Measurements from ENCODE around the gene SLX1A.
"Not testable (repeated sequence)": the region's sequence is repeated elsewhere in the genome, so short reads cannot be mapped to it uniquely, and the experiment has no call there.

Gene SLX1A

GRCh38 chr16:30193615-30194014 is at the start of gene SLX1A, which contains the start of gene BOLA2B:
TSS of gene SLX1A (plus strand) at chr16:30193875. CDS start at chr16:30194085, 210 bp downstream.
TSS of gene BOLA2B (minus strand) at chr16:30193666. CDS start at chr16:30193595, 71 bp downstream.
- DNase-seq (ENCODE audit: low spot score) = not testable (repeated sequence)

DNA sequence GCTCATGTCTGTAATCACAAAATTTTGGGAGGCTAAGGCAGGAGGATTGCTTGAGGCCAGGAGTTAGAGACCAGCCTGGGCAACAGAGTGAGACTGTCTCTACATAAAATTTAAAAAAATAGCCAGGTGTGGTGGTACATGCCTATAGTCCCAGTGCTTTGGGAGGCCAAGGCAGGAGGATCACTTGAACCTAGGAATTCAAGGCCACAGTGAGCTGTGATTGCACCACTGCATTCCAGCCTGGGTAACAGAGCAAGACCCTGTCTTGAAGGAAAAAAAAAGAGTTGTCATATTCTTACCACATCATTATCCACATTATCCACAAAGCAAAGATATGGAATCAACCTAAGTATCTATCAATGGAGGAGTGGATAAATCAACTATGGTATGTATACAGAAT is 49.7 kb upstream of the SLX1A start:
- no peak for DNase-seq (ENCODE audit: low spot score)

DNA sequence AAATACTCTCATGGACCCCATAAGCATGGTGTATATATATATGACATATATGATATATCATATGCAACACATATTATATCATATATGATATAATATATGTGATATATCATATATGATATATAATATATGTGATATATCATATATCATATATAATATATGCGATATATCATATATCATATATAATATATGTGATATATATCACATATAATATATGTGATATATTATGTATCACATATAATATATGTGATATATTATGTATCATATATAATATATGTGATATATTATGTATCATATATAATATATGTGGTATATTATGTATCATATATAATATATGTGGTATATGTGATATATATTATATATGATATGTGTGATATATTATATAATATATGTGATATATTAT is 48.8 kb upstream of the SLX1A start:
- no peak for DNase-seq (ENCODE audit: low spot score)

- no peak for DNase-seq (ENCODE audit: low spot score)
Measured at GRCh38 chr16:30145657-30146056, 48.0 kb upstream of the SLX1A start.

GRCh38 chr16:30147843-30148510 is 45.7 kb upstream of the SLX1A start:
- DNase-seq (ENCODE audit: low spot score) = no peak

DNA sequence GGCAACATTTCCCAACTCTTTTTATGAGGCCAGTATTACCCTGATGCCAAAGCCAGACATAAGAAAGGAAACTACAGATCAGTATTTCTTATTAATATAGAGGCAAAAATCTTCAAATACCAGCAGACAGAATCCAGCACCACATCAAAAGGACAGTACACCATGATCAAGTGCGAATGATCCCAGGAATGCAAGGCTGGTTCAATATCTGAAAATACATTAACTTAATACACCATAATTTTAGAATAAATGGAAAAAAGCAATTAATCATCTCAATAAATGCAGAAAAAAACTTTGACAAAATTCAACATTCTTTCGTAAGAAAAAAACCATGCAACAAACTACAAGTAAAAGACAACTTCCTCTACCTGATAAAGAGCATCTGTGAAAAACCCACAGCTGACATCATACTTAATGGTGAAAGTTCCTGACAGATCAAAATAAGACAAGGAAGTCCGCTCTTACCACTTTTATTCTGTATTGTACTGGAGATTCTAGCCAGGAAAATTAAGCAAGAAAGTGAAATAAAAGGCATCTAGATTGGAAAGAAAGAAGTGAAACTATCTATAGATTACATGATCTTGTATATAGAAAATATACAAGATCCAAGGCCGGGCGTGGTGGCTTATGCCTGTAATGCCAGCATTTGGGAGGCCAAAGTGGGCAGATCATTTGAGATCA is 44.3 kb upstream of the SLX1A start:
- DNase-seq (ENCODE audit: low spot score) = no peak

DNA sequence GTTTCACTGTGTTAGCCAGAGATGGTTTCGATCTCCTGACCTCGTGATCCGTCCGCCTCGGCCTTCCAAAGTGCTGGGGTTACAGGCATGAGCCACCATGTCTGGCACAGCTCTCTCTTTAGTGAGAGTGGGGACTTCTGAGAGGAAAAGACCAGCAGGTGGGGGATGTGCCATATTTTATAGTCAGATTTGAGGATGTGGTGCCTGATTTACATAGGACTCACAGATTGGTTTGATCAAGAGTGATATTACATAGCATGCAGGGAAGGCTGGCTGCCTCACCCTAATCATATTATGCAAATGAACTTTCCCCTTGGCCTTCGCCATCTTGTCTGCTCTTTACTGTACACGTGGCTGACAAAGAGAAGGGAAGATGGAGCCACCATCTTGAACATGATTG is 42.6 kb upstream of the SLX1A start:
- DNase-seq (ENCODE audit: low spot score) = no peak

- DNase-seq (ENCODE audit: low spot score) = no peak
Measured at GRCh38 chr16:30152517-30152916, 41.2 kb upstream of the SLX1A start.

DNA sequence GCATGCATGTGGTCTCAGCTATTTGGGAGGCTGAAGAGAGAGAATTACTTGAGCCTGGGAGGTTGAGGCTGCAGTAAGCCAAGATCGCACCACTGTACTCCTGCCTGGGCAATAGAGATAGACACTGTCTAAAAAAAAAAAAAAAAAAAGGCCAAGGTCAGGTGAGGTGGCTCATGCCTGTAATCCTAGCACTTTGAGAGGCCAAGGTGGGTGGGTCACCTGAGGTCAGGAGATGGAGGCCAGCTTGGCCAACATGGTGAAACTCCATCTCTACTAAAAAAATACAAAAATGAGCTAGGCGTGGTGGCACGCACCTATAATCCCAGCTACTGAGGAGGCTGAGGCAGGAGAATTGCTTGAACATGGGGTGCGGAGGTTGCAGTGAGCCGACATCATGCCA is 38.5 kb upstream of the SLX1A start:
- no peak for DNase-seq (ENCODE audit: low spot score)

GRCh38 chr16:30157214-30157613 is 36.5 kb upstream of the SLX1A start:
- no peak for DNase-seq (ENCODE audit: low spot score)

- DNase-seq (ENCODE audit: low spot score) = no peak
Measured at GRCh38 chr16:30163538-30163937, 30.1 kb upstream of the SLX1A start.

DNA sequence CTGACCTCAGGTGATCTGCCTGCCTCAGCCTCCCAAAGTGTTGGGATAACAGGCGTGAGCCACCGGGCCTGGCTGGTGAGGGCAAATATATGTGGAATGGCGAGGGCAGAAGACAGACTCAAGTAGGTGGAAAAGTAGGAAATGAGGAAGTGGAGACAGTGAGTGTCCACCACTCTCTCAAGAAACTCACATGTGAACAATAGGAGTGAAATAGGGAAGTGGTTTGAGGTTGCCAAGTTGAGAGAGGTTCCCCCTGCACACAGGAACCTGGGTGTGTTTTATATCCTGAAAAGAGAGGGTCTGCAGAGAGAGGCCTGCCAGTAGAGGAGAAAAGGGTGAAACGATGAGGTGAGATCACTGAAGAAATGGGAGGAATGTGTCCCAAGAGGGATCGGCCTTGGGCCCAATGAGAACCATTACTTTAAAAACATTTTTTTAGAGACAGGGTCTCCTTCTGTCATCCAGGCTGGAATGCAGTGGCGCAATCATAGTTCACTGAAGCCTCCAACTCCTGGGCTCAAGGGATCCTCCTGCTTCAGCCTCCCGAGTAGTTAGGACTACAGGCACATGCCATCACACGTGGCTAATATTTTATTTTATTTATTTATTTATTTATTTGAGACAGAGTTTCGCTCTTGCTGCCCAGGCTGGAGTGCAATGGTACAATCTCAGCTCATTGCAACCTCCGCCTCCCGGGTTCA is 27.3 kb upstream of the SLX1A start:
- no peak for DNase-seq (ENCODE audit: low spot score)

- DNase-seq (ENCODE audit: low spot score) = not testable (repeated sequence)
Measured at GRCh38 chr16:30168746-30169145, 24.9 kb upstream of the SLX1A start.

- not testable (repeated sequence) for DNase-seq (ENCODE audit: low spot score)
Measured at GRCh38 chr16:30169416-30169815, 24.3 kb upstream of the SLX1A start.

DNA sequence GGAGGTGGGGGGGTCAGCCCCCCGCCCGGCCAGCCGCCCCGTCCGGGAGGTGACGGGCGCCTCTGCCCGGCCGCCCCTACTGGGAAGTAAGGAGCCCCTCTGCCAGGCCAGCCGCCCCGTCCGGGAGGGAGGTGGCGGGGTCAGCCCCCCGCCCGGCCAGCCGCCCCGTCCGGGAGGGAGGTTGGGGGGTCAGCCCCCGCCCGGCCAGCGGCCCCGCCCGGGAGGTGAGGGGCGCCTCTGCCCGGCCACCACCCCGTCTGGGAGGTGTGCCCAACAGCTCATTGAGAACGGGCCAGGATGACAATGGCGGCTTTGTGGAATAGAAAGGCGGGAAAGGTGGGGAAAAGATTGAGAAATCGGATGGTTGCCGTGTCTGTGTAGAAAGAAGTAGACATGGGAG is 23.5 kb upstream of the SLX1A start:
- DNase-seq (ENCODE audit: low spot score) = not testable (repeated sequence)

GRCh38 chr16:30173054-30173453 is 20.6 kb upstream of the SLX1A start:
- DNase-seq (ENCODE audit: low spot score) = no peak

DNA sequence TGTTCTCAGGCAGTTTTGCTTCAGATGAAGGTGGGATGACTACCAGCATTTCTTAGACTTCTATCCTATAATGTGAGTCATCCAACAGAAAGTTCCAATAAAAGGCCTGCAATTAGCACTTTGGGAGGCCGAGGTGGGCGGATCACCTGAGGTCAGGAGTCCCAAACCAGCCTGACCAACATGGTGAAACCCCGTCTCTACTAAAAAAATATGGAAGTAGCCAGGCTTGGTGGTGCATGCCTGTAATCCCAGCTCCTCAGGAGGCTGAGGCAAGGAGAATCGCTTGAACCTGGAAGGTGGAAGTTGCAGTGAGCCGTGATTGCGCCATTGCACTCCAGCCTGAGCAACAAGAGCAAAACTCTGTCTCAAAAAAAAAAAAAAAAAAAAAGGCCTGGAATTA is 16.8 kb upstream of the SLX1A start:
- DNase-seq (ENCODE audit: low spot score) = not testable (repeated sequence)

DNA sequence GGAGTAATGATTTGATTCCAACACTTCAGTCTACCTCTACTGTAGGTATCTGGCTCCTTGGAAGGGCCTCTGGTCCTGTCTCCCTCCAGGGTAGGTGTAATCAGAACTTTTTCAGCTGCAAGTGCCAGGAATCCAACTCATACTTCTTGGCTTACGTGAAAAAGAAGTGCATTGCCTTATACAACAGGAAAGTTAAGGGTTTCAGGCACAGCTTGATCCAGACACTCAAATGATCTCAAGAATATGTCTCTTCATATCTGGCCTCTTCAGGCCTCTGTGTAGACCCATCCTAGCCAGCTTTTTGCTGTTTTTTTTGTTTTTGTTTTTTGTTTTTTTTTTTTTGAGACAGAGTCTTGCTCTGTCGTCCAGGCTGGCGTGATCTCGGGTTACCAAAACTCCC is 14.5 kb upstream of the SLX1A start:
- DNase-seq (ENCODE audit: low spot score) = no peak

- DNase-seq (ENCODE audit: low spot score) = no peak
Measured at GRCh38 chr16:30179931-30180330, 13.7 kb upstream of the SLX1A start.

GRCh38 chr16:30180741-30181140 is 12.9 kb upstream of the SLX1A start:
- DNase-seq (ENCODE audit: low spot score) = no peak

DNA sequence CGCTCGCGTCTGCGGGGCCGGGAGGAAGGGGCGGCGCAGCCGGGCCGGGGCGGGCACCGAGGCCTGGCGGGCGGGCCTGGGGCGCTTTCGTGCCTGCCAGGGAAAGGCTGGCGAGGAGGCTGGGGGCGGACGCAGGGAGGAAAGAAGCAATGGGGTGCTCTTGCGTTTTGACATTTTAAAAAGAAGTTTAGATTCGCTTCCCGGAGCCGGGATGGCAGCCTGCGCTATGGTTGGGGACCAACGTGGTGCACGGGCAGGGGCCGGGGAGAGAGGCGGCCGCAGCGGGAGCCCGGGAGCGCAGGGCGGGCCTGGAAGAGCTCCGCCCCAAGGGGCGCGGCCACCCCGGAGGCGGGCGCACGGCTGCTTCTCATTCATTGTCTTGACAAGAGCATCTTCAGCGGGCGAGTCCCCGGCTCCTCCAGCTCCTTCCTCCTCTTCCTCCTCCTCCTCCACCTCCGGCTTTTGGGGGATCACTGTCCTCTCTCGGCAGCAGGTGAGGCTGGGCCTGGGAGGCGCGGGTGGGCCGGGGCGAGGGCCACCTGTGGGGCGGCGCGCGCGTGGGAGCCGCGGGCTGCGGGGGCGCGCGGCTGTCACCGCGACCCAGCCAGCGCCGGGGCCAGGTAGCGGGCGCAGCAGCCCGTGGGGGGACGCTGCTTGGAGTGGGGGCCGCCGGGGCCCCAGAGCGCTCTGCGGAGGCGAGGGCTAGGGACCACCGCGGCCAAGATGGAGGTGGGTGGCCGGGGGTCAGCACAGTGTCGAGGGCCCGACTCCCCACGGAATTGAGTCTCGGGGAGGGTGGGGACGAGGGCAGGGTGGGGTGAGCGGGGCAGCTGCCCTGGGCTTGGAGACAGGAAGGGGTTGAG is 10.2 kb upstream of the SLX1A start, which contains the start of gene CORO1A:
TSS of gene CORO1A (plus strand) at position 370 of the 863 bp plus-strand sequence. CDS start 1,608 bp downstream, outside the sequence.
- DNase-seq (ENCODE audit: low spot score) = peak; percentile 75
